Measurements from ENCODE around the gene CORO6. TPM values are rescaled to one million over a fixed set of nuclear protein-coding genes. Genes with fewer than 3 reads are reported as not detected.

CORO6 gene
- total RNA-seq = 4.3 TPM
- polyA plus RNA-seq = under 1 TPM in 3 of 4 donors, not detected in 1; 0.15 to 0.52 (median 0.38) TPM

DNA sequence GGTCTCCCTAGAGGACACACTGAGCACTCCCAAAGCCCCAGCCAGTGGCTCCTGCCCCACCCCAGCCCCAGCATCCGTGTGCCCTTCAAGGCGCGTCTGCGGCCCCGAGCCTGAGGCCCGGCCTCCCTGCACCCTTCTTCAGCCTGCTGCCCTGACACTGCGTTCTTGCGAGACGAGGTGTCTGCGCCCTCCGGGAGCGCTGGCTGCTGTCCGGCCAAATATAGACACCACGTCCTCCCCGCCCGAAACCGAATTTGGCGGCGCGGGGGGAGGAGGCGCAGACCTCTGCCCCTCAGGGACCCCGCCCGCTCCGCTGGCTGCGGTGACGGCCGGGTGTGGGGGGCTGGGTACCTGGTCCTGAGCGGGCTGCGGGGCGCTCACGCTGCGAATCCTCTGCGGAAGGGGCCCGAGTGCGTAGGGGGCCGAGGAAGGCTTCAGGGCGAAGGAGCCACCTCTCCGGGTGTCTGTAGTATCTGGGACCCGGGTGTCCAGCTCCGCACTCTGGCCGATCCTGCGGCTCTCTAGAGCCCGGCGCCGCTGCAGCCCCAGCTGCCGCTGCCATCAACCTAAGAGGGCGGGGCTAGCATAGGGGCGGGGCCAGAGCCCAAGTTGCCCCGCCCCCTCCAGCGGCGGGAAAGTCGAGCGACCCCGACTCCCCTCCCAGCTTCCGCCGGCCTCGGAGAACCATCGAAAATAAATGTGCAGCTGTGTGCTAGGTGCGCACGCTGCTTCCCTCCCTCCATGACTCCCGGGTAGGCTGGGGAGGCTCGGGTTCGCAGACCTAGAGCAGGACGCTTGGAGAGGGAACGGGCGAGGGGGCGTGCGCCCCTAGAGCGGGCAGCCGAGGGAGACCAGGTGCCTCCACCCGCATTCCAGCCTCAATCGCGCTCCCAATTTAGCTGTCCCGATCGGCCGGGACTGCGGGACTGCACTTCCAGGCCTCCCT lies at the start of gene CORO6:
Gene CORO6, minus strand, starts transcription at position 576 of the 946 bp plus-strand sequence. CDS start 1,491 bp downstream, outside the sequence.
- Histone ChIP-seq H3K4me3 (ENCODE audit: low read depth, low read length) (peak within 1 kb of the TSS; percentile 19), H3K4me1 (ENCODE audit: control insufficient read depth, insufficient read depth, low read length, poor library complexity, severe bottlenecking) (peaks cover 25% of the 10 kb centered on the region), H3K27me3 (ENCODE audit: control insufficient read depth, insufficient read depth, low read length) (no peaks in the 10 kb centered on the region), H3K9me3 (ENCODE audit: control insufficient read depth in 2 of 2, low read length in 2 of 2) (no peaks in the 10 kb centered on the region), H3K27ac (ENCODE audit: insufficient read depth, low read length, poor library complexity, severe bottlenecking) (peak within 1 kb of the TSS; percentile 14), H3K36me3 (ENCODE audit: control insufficient read depth, insufficient read depth, low read length) (no peaks in the 10 kb centered on the region)
- H3K27me3 Mint-ChIP-seq = no peaks in the 10 kb centered on the region
- H3K4me1 Mint-ChIP-seq = peaks cover 14 to 56% (median 32%) of the 10 kb centered on the region in 4 donors
- DNase-seq (peak; percentile 56 to 66 (median 62)), ATAC-seq (ENCODE audit: low read depth in 2 of 2) (peak; percentile 41 to 47)
- H3K27ac Mint-ChIP-seq = peak within 1 kb of the TSS; percentile 37 to 86 (median 46)
- peak within 1 kb of the TSS; percentile 84 to 90 (median 86) for H3K4me3 Mint-ChIP-seq
- no peaks in the 10 kb centered on the region for H3K9me3 Mint-ChIP-seq
- H3K36me3 Mint-ChIP-seq = no peaks in the 10 kb centered on the region

DNA sequence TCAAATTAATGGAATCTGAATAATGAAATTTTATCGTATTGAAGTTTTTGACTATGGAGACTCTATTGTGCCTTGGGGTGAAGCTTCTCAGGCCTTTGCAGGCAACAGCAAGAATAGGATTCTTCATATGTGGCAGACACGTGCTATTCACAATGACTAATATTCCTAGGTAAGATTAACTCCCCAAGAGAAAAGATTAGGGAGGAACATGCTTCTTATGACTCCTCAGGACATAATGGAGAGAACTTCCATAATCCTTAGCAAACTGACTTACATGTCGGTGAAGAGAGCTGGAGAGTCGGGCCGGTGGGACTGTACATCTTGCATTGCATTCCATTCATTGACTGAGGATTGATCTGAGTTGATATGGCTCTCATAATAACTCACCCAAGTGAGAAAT lies 48.9 kb upstream of the CORO6 start:
- Mint-ChIP-seq H3K36me3 (peaks cover 45% of the 10 kb centered on the region), H3K27ac (peak overlapping the region in 1 of 3 donors; percentile 11), H3K4me3 (no peak overlapping the region), H3K4me1 (peaks cover 0 to 22% (median 13%) of the 10 kb centered on the region in 4 donors), H3K9me3 (no peaks in the 10 kb centered on the region), H3K27me3 (no peaks in the 10 kb centered on the region)
- Histone ChIP-seq H3K4me1 (ENCODE audit: control insufficient read depth, insufficient read depth, low read length, poor library complexity, severe bottlenecking) (no peaks in the 10 kb centered on the region), H3K9me3 (ENCODE audit: control insufficient read depth in 2 of 2, low read length in 2 of 2) (no peaks in the 10 kb centered on the region), H3K27ac (ENCODE audit: insufficient read depth, low read length, poor library complexity, severe bottlenecking) (no peak overlapping the region), H3K36me3 (ENCODE audit: control insufficient read depth, insufficient read depth, low read length) (peaks cover 82% of the 10 kb centered on the region), H3K4me3 (ENCODE audit: low read depth, low read length) (no peak overlapping the region), H3K27me3 (ENCODE audit: control insufficient read depth, insufficient read depth, low read length) (no peaks in the 10 kb centered on the region)
- no peak for DNase-seq
- no peak for ATAC-seq (ENCODE audit: low read depth in 2 of 2)

DNA sequence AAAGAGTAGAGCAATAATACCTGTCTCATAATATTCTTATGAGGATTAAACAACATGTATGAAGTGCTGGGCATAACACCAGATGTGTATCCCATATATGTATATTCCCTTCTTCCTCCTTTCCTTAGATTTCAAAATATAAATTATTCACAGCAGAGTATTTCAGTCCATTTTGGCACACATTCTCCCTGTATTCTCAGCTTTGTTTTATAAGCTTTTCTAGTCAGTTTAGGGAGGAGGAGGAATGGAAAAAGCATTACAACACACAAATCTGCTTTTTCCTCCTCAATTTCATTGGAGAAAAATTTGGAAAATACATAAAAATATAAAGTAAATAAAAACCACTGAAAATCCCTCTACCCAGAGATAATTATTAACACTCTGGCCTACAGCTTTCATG lies 46.6 kb upstream of the CORO6 start:
- H3K4me3 Mint-ChIP-seq = no peak overlapping the region
- Histone ChIP-seq H3K4me3 (ENCODE audit: low read depth, low read length) (no peak overlapping the region), H3K27ac (ENCODE audit: insufficient read depth, low read length, poor library complexity, severe bottlenecking) (no peak overlapping the region), H3K36me3 (ENCODE audit: control insufficient read depth, insufficient read depth, low read length) (peaks cover 82% of the 10 kb centered on the region), H3K27me3 (ENCODE audit: control insufficient read depth, insufficient read depth, low read length) (no peaks in the 10 kb centered on the region), H3K9me3 (ENCODE audit: control insufficient read depth in 2 of 2, low read length in 2 of 2) (no peaks in the 10 kb centered on the region), H3K4me1 (ENCODE audit: control insufficient read depth, insufficient read depth, low read length, poor library complexity, severe bottlenecking) (no peaks in the 10 kb centered on the region)
- no peak for ATAC-seq (ENCODE audit: low read depth in 2 of 2)
- no peaks in the 10 kb centered on the region for H3K9me3 Mint-ChIP-seq
- H3K27me3 Mint-ChIP-seq = no peaks in the 10 kb centered on the region
- DNase-seq = no peak
- peaks cover 0 to 11% (median 8%) of the 10 kb centered on the region in 4 donors for H3K4me1 Mint-ChIP-seq
- peaks cover 45% of the 10 kb centered on the region for H3K36me3 Mint-ChIP-seq
- H3K27ac Mint-ChIP-seq = no peak overlapping the region

DNA sequence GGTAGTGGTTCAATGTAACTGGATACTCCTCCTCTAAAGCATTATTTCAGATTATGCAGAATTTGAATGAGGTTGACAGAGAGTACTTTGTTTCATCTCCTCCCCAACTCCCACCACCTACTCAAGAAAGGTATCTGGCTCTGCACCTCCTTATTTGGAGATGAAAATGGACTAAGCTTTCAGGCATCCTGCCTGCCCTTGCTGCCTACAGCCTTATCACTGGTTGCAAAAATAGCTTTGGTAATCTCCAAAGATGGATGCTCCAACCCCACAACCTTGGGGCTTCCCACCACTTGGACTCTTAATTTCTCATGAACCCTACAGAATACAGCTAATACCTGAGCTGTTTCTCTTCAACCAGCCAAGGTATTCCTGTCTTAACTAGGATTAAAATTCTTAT lies 45.3 kb upstream of the CORO6 start:
- Mint-ChIP-seq H3K9me3 (no peaks in the 10 kb centered on the region), H3K27me3 (no peaks in the 10 kb centered on the region), H3K27ac (peak overlapping the region; percentile 21 to 78 (median 43)), H3K4me3 (no peak overlapping the region), H3K36me3 (peaks cover 42% of the 10 kb centered on the region), H3K4me1 (peaks cover 0 to 9% (median 7%) of the 10 kb centered on the region in 4 donors)
- ATAC-seq (ENCODE audit: low read depth in 2 of 2) (no peak), DNase-seq (no peak)
- H3K27ac ChIP-seq (ENCODE audit: insufficient read depth, low read length, poor library complexity, severe bottlenecking) = no peak overlapping the region
- H3K4me3 ChIP-seq (ENCODE audit: low read depth, low read length) = no peak overlapping the region
- H3K9me3 ChIP-seq (ENCODE audit: control insufficient read depth in 2 of 2, low read length in 2 of 2) = no peaks in the 10 kb centered on the region
- no peaks in the 10 kb centered on the region for H3K27me3 ChIP-seq (ENCODE audit: control insufficient read depth, insufficient read depth, low read length)
- no peaks in the 10 kb centered on the region for H3K4me1 ChIP-seq (ENCODE audit: control insufficient read depth, insufficient read depth, low read length, poor library complexity, severe bottlenecking)
- peaks cover 85% of the 10 kb centered on the region for H3K36me3 ChIP-seq (ENCODE audit: control insufficient read depth, insufficient read depth, low read length)

DNA sequence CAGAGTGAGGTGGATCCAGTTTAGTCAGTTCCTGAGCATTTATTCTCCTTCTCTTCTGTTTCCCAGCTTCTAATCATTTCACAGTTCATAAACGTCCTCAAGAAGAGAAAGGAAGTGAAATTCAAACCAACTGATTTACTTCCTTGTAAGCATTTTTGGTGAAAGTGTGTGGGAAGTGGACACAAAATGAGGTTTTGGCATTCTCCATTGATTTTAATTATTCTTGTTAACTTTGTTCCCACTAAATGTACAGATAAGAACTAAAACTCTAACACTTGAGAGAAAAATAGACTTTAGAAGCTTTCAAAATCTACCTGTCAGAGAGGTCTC lies 42.7 kb upstream of the CORO6 start:
- Mint-ChIP-seq H3K4me3 (no peak overlapping the region), H3K27me3 (no peaks in the 10 kb centered on the region), H3K4me1 (peaks cover 5 to 18% (median 12%) of the 10 kb centered on the region in 4 donors), H3K27ac (peak overlapping the region in 2 of 3 donors; percentile 8 to 43), H3K9me3 (peaks cover 0 to 4% (median 0%) of the 10 kb centered on the region in 7 donors), H3K36me3 (peaks cover 38% of the 10 kb centered on the region)
- ATAC-seq (ENCODE audit: low read depth in 2 of 2) (no peak), DNase-seq (no peak)
- Histone ChIP-seq H3K36me3 (ENCODE audit: control insufficient read depth, insufficient read depth, low read length) (peaks cover 77% of the 10 kb centered on the region), H3K9me3 (ENCODE audit: control insufficient read depth in 2 of 2, low read length in 2 of 2) (no peaks in the 10 kb centered on the region), H3K4me1 (ENCODE audit: control insufficient read depth, insufficient read depth, low read length, poor library complexity, severe bottlenecking) (no peaks in the 10 kb centered on the region), H3K4me3 (ENCODE audit: low read depth, low read length) (no peak overlapping the region), H3K27me3 (ENCODE audit: control insufficient read depth, insufficient read depth, low read length) (no peaks in the 10 kb centered on the region), H3K27ac (ENCODE audit: insufficient read depth, low read length, poor library complexity, severe bottlenecking) (no peak overlapping the region)

DNA sequence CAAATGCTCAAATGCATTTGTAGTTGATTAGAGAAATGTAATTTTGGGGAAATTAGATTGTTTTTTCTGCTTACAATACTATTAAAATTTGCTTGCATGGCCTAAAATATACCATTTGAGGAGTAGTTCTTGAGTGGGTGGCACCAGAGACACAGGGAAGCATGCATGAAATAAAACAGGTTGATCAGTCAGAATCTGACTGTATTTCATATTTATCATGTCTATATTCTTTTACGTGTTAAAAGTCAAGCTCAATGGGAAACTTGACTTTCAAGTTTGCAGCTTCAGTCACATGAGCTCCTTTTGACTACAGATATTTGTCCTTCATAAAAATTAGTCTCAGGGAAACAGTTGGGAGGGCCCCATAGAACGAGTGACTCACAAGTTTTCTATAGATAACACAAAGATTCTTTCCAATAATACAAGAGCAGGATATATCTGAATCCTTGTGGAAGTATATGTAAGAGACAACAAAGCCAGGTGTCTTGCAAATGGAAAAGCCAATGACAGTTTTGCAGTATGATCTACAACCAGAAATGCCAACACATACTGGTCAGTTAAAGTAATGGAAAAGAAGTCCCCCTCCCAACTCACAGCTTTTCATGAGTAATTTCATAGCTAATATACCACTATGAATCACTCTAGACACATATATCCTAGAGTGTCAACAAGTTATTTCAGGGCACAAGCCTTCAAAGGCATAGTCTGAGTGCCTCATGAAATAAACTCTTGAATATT lies 42.2 kb upstream of the CORO6 start:
- ATAC-seq (ENCODE audit: low read depth in 2 of 2) = peak; percentile 28 to 45
- Histone ChIP-seq H3K27ac (ENCODE audit: insufficient read depth, low read length, poor library complexity, severe bottlenecking) (no peak overlapping the region), H3K4me3 (ENCODE audit: low read depth, low read length) (no peak overlapping the region), H3K9me3 (ENCODE audit: control insufficient read depth in 2 of 2, low read length in 2 of 2) (no peaks in the 10 kb centered on the region), H3K36me3 (ENCODE audit: control insufficient read depth, insufficient read depth, low read length) (peaks cover 73% of the 10 kb centered on the region), H3K27me3 (ENCODE audit: control insufficient read depth, insufficient read depth, low read length) (no peaks in the 10 kb centered on the region), H3K4me1 (ENCODE audit: control insufficient read depth, insufficient read depth, low read length, poor library complexity, severe bottlenecking) (no peaks in the 10 kb centered on the region)
- DNase-seq = no peak
- peaks cover 35% of the 10 kb centered on the region for H3K36me3 Mint-ChIP-seq
- peaks cover 0 to 4% (median 0%) of the 10 kb centered on the region in 7 donors for H3K9me3 Mint-ChIP-seq
- peak overlapping the region in 2 of 3 donors; percentile 31 to 74 for H3K27ac Mint-ChIP-seq
- H3K4me1 Mint-ChIP-seq = peaks cover 5 to 18% (median 12%) of the 10 kb centered on the region in 4 donors
- H3K27me3 Mint-ChIP-seq = no peaks in the 10 kb centered on the region
- no peak overlapping the region for H3K4me3 Mint-ChIP-seq

DNA sequence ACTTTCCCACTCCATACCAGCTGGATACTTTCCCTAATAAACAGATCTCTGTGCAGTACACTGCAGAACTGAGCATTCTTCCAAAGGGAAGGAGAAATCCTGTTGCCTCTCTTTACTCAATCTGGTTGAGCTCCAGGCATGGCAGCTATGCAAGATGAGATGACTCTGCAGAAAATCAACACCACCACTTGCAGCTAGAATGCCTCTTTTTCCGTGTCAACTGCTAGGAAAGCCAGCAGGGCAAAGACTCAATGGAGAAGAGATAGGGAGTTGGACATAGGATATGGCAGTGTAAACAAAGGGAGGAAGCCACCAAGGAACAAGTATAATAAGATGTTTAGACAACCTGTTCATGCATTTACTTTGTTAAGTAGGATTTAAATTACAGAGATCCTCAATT lies 40.4 kb upstream of the CORO6 start:
- no peaks in the 10 kb centered on the region for H3K4me1 ChIP-seq (ENCODE audit: control insufficient read depth, insufficient read depth, low read length, poor library complexity, severe bottlenecking)
- Mint-ChIP-seq H3K9me3 (peaks cover 0 to 4% (median 0%) of the 10 kb centered on the region in 7 donors), H3K27ac (peak overlapping the region in 2 of 3 donors; percentile 6 to 43), H3K36me3 (peaks cover 41% of the 10 kb centered on the region), H3K4me3 (no peak overlapping the region), H3K4me1 (peaks cover 5 to 18% (median 14%) of the 10 kb centered on the region in 4 donors), H3K27me3 (no peaks in the 10 kb centered on the region)
- no peaks in the 10 kb centered on the region for H3K9me3 ChIP-seq (ENCODE audit: control insufficient read depth in 2 of 2, low read length in 2 of 2)
- no peaks in the 10 kb centered on the region for H3K27me3 ChIP-seq (ENCODE audit: control insufficient read depth, insufficient read depth, low read length)
- no peak for DNase-seq
- no peak overlapping the region for H3K27ac ChIP-seq (ENCODE audit: insufficient read depth, low read length, poor library complexity, severe bottlenecking)
- H3K4me3 ChIP-seq (ENCODE audit: low read depth, low read length) = no peak overlapping the region
- peaks cover 69% of the 10 kb centered on the region for H3K36me3 ChIP-seq (ENCODE audit: control insufficient read depth, insufficient read depth, low read length)
- no peak for ATAC-seq (ENCODE audit: low read depth in 2 of 2)

Data from CD4-positive, CD25-positive, alpha-beta regulatory T cell (primary cell).